ENCODE results near the gene IRAG1. TPM values are rescaled to one million over a fixed set of nuclear protein-coding genes. Genes with fewer than 3 reads are reported as not detected.

The IRAG1 gene
- total RNA-seq, 1 experiment from 2014 or later, result not detected

- POLR2A ChIA-PET, result interaction anchor here (0.7 to 1.0 kb wide), 3 partner anchors 77 to 315 kb away, joined by 3 read pairs; no protein-coding TSS in a partner anchor
- CTCF ChIA-PET, result interaction anchor here (0.6 to 2.5 kb wide), 8 partner anchors 275 to 523 kb away, joined by 3 to 11 read pairs (median 4); no protein-coding TSS in a partner anchor
- Mint-ChIP-seq H3K9me3 (ENCODE audit: unreplicated experiment) (no peaks in the 10 kb centered on the region), H3K4me3 (ENCODE audit: unreplicated experiment) (no peak overlapping the region), H3K4me1 (ENCODE audit: insufficient read depth, unreplicated experiment) (peaks cover 9% of the 10 kb centered on the region), H3K27me3 (ENCODE audit: insufficient read depth, unreplicated experiment) (peaks cover 17% of the 10 kb centered on the region), H3K27ac (ENCODE audit: low read depth, unreplicated experiment) (no peak overlapping the region), H3K36me3 (ENCODE audit: insufficient read depth, unreplicated experiment) (no peaks in the 10 kb centered on the region)
- BruUV-seq (replicated peaks), result no TSS peak
- no peak for TF ChIP-seq CTCF (IDR thresholded peaks at IDR 0.05; ENCODE audit: unreplicated experiment)
- DNase-seq (ENCODE audit: unreplicated experiment), result no peak
- intact Hi-C loops (cut with micrococcal nuclease), result loop anchor here (10.0 kb wide), 1 partner anchor 756 kb away; no protein-coding TSS in a partner anchor
These were observed 37.6 kb upstream of the IRAG1 start for GRCh38 chr11:10731064-10731680.

- Mint-ChIP-seq H3K27ac (ENCODE audit: low read depth, unreplicated experiment) (no peak overlapping the region), H3K36me3 (ENCODE audit: insufficient read depth, unreplicated experiment) (no peaks in the 10 kb centered on the region), H3K4me3 (ENCODE audit: unreplicated experiment) (no peak overlapping the region), H3K4me1 (ENCODE audit: insufficient read depth, unreplicated experiment) (no peaks in the 10 kb centered on the region), H3K9me3 (ENCODE audit: unreplicated experiment) (no peaks in the 10 kb centered on the region), H3K27me3 (ENCODE audit: insufficient read depth, unreplicated experiment) (peaks cover 17% of the 10 kb centered on the region)
- intact Hi-C loops (cut with micrococcal nuclease), result loop anchor here (10.0 kb wide), 1 partner anchor 755 kb away; no protein-coding TSS in a partner anchor
- no TSS peak for BruUV-seq (replicated peaks)
- no peak for TF ChIP-seq CTCF (IDR thresholded peaks at IDR 0.05; ENCODE audit: unreplicated experiment)
- DNase-seq (ENCODE audit: unreplicated experiment), result no peak
- ChIA-PET CTCF (interaction anchor here (0.6 to 2.5 kb wide), 4 partner anchors 170 to 520 kb away, joined by 3 to 11 read pairs (median 4); no protein-coding TSS in a partner anchor), POLR2A (interaction anchor here (0.6 to 1.0 kb wide), 2 partner anchors 190 to 228 kb away, joined by 3 read pairs; no protein-coding TSS in a partner anchor)
These were observed 36.6 kb upstream of the IRAG1 start for GRCh38 chr11:10730151-10730550.

- Mint-ChIP-seq H3K4me3 (ENCODE audit: unreplicated experiment) (no peak overlapping the region), H3K4me1 (ENCODE audit: insufficient read depth, unreplicated experiment) (no peaks in the 10 kb centered on the region), H3K27ac (ENCODE audit: low read depth, unreplicated experiment) (no peak overlapping the region), H3K36me3 (ENCODE audit: insufficient read depth, unreplicated experiment) (no peaks in the 10 kb centered on the region), H3K27me3 (ENCODE audit: insufficient read depth, unreplicated experiment) (peaks cover 17% of the 10 kb centered on the region), H3K9me3 (ENCODE audit: unreplicated experiment) (no peaks in the 10 kb centered on the region)
- intact Hi-C loops (cut with micrococcal nuclease), result no loop called here
- no peak for TF ChIP-seq CTCF (IDR thresholded peaks at IDR 0.05; ENCODE audit: unreplicated experiment)
- no TSS peak for BruUV-seq (replicated peaks)
- POLR2A ChIA-PET, result no interaction called here
- no peak for DNase-seq (ENCODE audit: unreplicated experiment)
- CTCF ChIA-PET, result interaction anchor here (0.6 to 2.9 kb wide), 2 partner anchors 323 to 525 kb away, joined by 3 to 15 read pairs; no protein-coding TSS in a partner anchor
These were observed 35.4 kb upstream of the IRAG1 start for GRCh38 chr11:10728789-10729472.

- no TSS peak for BruUV-seq (replicated peaks)
- no peaks in the 10 kb centered on the region for H3K4me1 Mint-ChIP-seq (ENCODE audit: insufficient read depth, unreplicated experiment)
- H3K9me3 Mint-ChIP-seq (ENCODE audit: unreplicated experiment), result no peaks in the 10 kb centered on the region
- H3K4me3 Mint-ChIP-seq (ENCODE audit: unreplicated experiment), result no peak overlapping the region
- H3K27ac Mint-ChIP-seq (ENCODE audit: low read depth, unreplicated experiment), result no peak overlapping the region
- H3K27me3 Mint-ChIP-seq (ENCODE audit: insufficient read depth, unreplicated experiment), result peaks cover 17% of the 10 kb centered on the region
- intact Hi-C loops (cut with micrococcal nuclease), result no loop called here
- no peaks in the 10 kb centered on the region for H3K36me3 Mint-ChIP-seq (ENCODE audit: insufficient read depth, unreplicated experiment)
- ChIA-PET POLR2A (interaction anchor here (0.8 kb wide), 1 partner anchor 10 kb away, joined by 3 read pairs; no protein-coding TSS in a partner anchor), CTCF (interaction anchor here (0.6 to 2.9 kb wide), 4 partner anchors 9 to 524 kb away, joined by 3 to 15 read pairs (median 6); no protein-coding TSS in a partner anchor)
- DNase-seq (ENCODE audit: unreplicated experiment), result no peak
- TF ChIP-seq CTCF (IDR thresholded peaks at IDR 0.05; ENCODE audit: unreplicated experiment), result no peak
These were observed 34.6 kb upstream of the IRAG1 start for GRCh38 chr11:10728154-10728553.

All from MCF 10A (cell line).